Neural cell (in vitro differentiated cells): ENCODE results near the gene KLHDC4. TPM values are rescaled to one million over a fixed set of nuclear protein-coding genes. Genes with fewer than 3 reads are reported as not detected.

Experiments
- H2AFZ ChIP-seq: fragments of 200-600, 300-800 bp; sonication (generic), shearing (Covaris generic); 2 replicates; pipeline ENCODE4 v1.6.0; 2014; ENCODE audit warnings: low read depth, mild to moderate bottlenecking, antibody characterized with exemption, low read length, moderate library complexity
- H3F3A ChIP-seq: fragments of 200-600 bp; shearing (Covaris generic); 2 replicates; pipeline ENCODE4 v1.6.1; 2016; ENCODE audit warnings: mild to moderate bottlenecking, moderate library complexity, mixed read lengths, antibody characterized with exemption, low read length; ENCODE audit not compliant: insufficient read depth, poor library complexity, severe bottlenecking
- H3K27ac ChIP-seq: fragments of 200-600, 300-800 bp; sonication (generic), shearing (Covaris generic); 2 replicates; pipeline ENCODE4 v1.5.1; 2014; ENCODE audit warnings: mild to moderate bottlenecking, low read length, moderate library complexity
- H3K27me3 ChIP-seq: fragments of 300-800, 200-600 bp; sonication (generic), shearing (Covaris generic); 2 replicates; pipeline ENCODE4 v1.6.0; 2014; ENCODE audit warnings: mild to moderate bottlenecking, low read depth, low read length, moderate library complexity; ENCODE audit not compliant: insufficient read depth
- H3K36me3 ChIP-seq: fragments of 300-800, 200-600 bp; sonication (generic), shearing (Covaris generic); 2 replicates; pipeline ENCODE4 v1.5.1; 2014; ENCODE audit warnings: mild to moderate bottlenecking, antibody characterized with exemption, low read length, moderate library complexity; ENCODE audit not compliant: insufficient read depth
- H3K4me2 ChIP-seq: fragments of 300-800, 200-600 bp; sonication (generic), shearing (Covaris generic); 2 replicates; pipeline ENCODE4 v1.6.0; 2014; ENCODE audit warnings: mild to moderate bottlenecking, low read length
- H3K4me3 ChIP-seq: fragments of 300-800, 200-600 bp; sonication (generic), shearing (Covaris generic); 2 replicates; pipeline ENCODE4 v1.5.1; 2014; ENCODE audit warnings: mild to moderate bottlenecking, low read length, moderate library complexity
- H3K79me2 ChIP-seq: fragments of 200-600 bp; shearing (Covaris generic); replicated peaks from 2 replicates; pipeline ENCODE4 v1.6.0; 2014; ENCODE audit warnings: mild to moderate bottlenecking, low read length, moderate library complexity; ENCODE audit not compliant: insufficient read depth
- H3K9ac ChIP-seq: fragments of 300-800, 200-600 bp; sonication (generic), shearing (Covaris generic); 2 replicates; pipeline ENCODE4 v1.6.1; 2016; ENCODE audit warnings: mild to moderate bottlenecking, low read length, mixed read lengths
- H3K9me2 ChIP-seq: fragments of 200-600 bp; shearing (Covaris generic); 2 replicates; pipeline ENCODE4 v1.6.1; 2016; ENCODE audit warnings: mild to moderate bottlenecking, low read length, mixed read lengths; ENCODE audit not compliant: insufficient read depth
- H3K9me3 ChIP-seq: fragments of 200-600, 300-800 bp; sonication (generic), shearing (Covaris generic); 2 replicates; pipeline ENCODE4 v1.6.1; 2016; ENCODE audit warnings: mild to moderate bottlenecking, mixed run types, low read length, moderate library complexity, mixed read lengths
- H4K20me1 ChIP-seq: fragments of 200-600 bp; shearing (Covaris generic); 2 replicates; pipeline ENCODE4 v1.6.1; 2016; ENCODE audit warnings: mild to moderate bottlenecking, mixed run types; ENCODE audit not compliant: insufficient read depth
- CTCF ChIP-seq: fragments of 450-650 bp; IDR thresholded peaks from 2 replicates; pipeline ENCODE4 v1.5.1; 2014; ENCODE audit warnings: antibody characterized with exemption, mild to moderate bottlenecking, moderate library complexity; ENCODE audit not compliant: poor library complexity, severe bottlenecking
- EP300 ChIP-seq: fragments of 450-650 bp; conservative IDR thresholded peaks from 2 replicates; pipeline ENCODE4 v1.6.1; 2014; ENCODE audit warnings: antibody characterized with exemption, mild to moderate bottlenecking, moderate library complexity; ENCODE audit not compliant: poor library complexity, severe bottlenecking
- EZH2 ChIP-seq: fragments of 200-600, 300-800 bp; shearing (Covaris generic), sonication (generic); IDR thresholded peaks from 2 replicates; pipeline ENCODE4 v1.6.1; 2014; ENCODE audit warnings: antibody characterized with exemption, low read length, borderline replicate concordance, mild to moderate bottlenecking; ENCODE audit not compliant: insufficient read depth, poor library complexity, severe bottlenecking
- MXI1 ChIP-seq: fragments of 450-650 bp; conservative IDR thresholded peaks from 2 replicates; pipeline ENCODE4 v1.6.1; 2014; ENCODE audit warnings: antibody characterized with exemption, mild to moderate bottlenecking; ENCODE audit not compliant: poor library complexity, severe bottlenecking
- POLR2AphosphoS5 ChIP-seq: IDR thresholded peaks from 2 replicates; pipeline ENCODE4 v1.6.1; 2012
- RAD21 ChIP-seq: fragments of 450-650 bp; conservative IDR thresholded peaks from 2 replicates; pipeline ENCODE4 v1.6.1; 2014; ENCODE audit warnings: antibody characterized with exemption, mild to moderate bottlenecking, moderate library complexity
- REST ChIP-seq: IDR thresholded peaks from 2 replicates; pipeline ENCODE4 v1.6.1; 2012; ENCODE audit warnings: borderline replicate concordance
- SMC3 ChIP-seq: fragments of 450-650 bp; conservative IDR thresholded peaks from 2 replicates; pipeline ENCODE4 v1.6.1; 2014; ENCODE audit warnings: antibody characterized with exemption, mild to moderate bottlenecking, moderate library complexity; ENCODE audit not compliant: poor library complexity
- TAF1 ChIP-seq: IDR thresholded peaks from 2 replicates; pipeline ENCODE4 v1.6.1; 2012; ENCODE audit warnings: low read depth
- polyA plus RNA-seq: library from polyadenylated mRNA; depleted of rRNA; stranded (reverse); fragments of >200 nt; gene quantifications from 2 replicates; pipeline ENCODE4 v1.2.3, GENCODE V29; 2014

Gene KLHDC4
- polyA plus RNA-seq, 1 donor from 2014 or later = 27.5 TPM

- H3K27ac ChIP-seq = no peak overlapping the region
- H3K4me2 ChIP-seq = no peak overlapping the region
- no peak overlapping the region for H3K9ac ChIP-seq
- TF ChIP-seq TAF1 (no peak), MXI1 (no peak), EZH2 (no peak), RAD21 (no peak), POLR2AphosphoS5 (no peak), CTCF (no peak)
- H3K4me3 ChIP-seq = no peak overlapping the region
- no peaks in the 10 kb centered on the region for H3K9me3 ChIP-seq
- no peaks in the 10 kb centered on the region for H4K20me1 ChIP-seq
- H3K36me3 ChIP-seq = no peaks in the 10 kb centered on the region
- no peaks in the 10 kb centered on the region for H3K27me3 ChIP-seq
- H2AFZ ChIP-seq = no peak overlapping the region
- no peaks in the 10 kb centered on the region for H3F3A ChIP-seq
- H3K9me2 ChIP-seq = no peaks in the 10 kb centered on the region
- no peaks in the 10 kb centered on the region for H3K79me2 ChIP-seq
Observed at GRCh38 chr16:87733190-87733589, 32.6 kb downstream of the KLHDC4 start.

GRCh38 chr16:87731607-87732006, 34.2 kb downstream of the KLHDC4 start:
- Histone ChIP-seq H3K27me3 (no peaks in the 10 kb centered on the region), H2AFZ (no peak overlapping the region), H3K9me3 (no peaks in the 10 kb centered on the region), H3K36me3 (no peaks in the 10 kb centered on the region), H3K9ac (no peak overlapping the region), H3K9me2 (no peaks in the 10 kb centered on the region), H3F3A (no peaks in the 10 kb centered on the region), H3K79me2 (no peaks in the 10 kb centered on the region), H3K27ac (no peak overlapping the region), H3K4me3 (no peak overlapping the region), H3K4me2 (no peak overlapping the region), H4K20me1 (no peaks in the 10 kb centered on the region)
- no peak for TF ChIP-seq SMC3

GRCh38 chr16:87729266-87729954, 36.4 kb downstream of the KLHDC4 start:
- Histone ChIP-seq H3K79me2 (no peaks in the 10 kb centered on the region), H3K4me3 (no peak overlapping the region), H3K4me2 (no peak overlapping the region), H3F3A (no peaks in the 10 kb centered on the region), H3K9me2 (no peaks in the 10 kb centered on the region), H3K9ac (no peak overlapping the region), H2AFZ (no peak overlapping the region), H3K27ac (no peak overlapping the region), H4K20me1 (no peaks in the 10 kb centered on the region), H3K27me3 (no peaks in the 10 kb centered on the region), H3K9me3 (no peaks in the 10 kb centered on the region), H3K36me3 (no peaks in the 10 kb centered on the region)
- TF ChIP-seq CTCF (no peak), MXI1 (no peak), TAF1 (no peak), EZH2 (no peak), RAD21 (no peak), SMC3 (no peak), EP300 (no peak), REST (no peak), POLR2AphosphoS5 (no peak)
